Measurements from ENCODE around the gene EPHA3.

Gene EPHA3

DNA sequence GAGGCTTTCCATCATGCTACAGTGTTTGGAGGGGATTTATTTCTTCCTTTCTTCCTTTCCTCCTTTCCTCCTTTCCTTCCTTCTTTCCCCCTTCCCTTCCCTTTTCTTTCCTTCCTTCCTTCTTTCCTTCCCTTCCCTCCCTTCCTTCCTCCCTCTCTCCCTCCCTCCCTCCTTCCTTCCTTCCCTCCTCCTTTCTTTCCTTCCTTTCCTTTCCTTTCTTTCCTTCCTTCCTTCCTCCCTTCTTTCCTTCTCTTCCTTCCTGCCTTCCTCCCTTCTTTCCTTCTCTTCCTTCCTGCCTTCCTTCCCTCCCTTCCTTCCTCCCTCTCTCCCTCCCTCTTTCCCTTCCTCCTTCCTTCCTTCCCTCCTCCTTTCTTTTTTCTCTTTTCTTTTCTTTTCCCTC, 127.2 kb downstream of the EPHA3 start:
- no peak for DNase-seq

DNA sequence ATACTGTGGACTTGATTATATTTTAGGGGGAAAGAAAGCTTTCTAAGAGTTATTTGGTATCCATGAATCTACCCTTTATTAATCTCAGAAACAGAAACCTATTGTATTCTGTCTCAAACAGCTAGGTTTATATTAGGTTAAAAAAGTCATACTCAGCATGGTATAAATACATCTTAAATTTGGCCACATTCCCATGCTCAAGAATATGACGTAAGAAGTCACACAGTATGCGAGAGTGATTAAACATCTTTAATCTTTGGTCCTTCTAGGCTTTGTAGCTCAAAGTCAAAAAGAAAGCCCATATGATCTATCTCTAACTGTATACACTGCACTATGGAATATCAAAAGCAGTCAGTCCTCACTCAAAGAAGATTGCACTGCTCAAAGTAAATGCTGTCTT, 131.4 kb downstream of the EPHA3 start:
- DNase-seq: no peak

DNA sequence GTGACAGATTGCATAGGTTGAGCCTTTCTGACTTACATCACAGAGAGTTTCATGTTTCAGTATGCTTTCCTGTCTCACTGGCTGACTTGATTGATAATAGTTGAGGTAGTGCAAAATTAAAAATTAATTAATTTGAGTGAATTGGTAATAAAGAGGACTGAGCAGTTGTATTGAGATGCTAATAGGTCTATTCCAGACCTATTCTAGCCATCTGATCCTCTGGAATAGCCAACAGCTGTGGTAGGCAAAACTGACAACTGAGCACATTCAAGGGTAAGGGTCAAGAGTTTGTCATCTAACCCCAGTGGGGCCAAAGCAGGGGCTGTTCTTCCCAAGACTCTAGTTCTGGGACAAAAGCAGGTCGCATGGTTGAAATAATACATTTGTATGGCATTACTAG, 132.4 kb downstream of the EPHA3 start:
- no peak for DNase-seq

DNA sequence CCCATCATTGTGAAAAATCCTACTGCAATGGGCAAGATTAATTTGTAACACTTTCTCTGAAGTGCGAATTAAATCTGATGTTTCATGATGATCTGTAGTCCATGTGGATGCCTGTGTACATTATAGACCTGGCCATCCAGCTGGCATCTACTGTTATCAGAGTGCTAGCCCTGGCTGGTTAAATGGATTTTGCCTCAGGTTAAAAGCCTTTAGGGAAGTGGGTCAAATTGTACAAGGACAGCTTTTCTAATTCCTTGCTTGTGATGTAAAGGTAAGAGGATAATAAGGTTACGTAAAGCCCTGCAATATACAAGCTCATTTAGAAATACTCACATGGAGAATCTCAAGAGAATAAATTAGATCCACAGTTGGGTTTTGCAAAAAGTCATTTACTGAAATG, 138.2 kb downstream of the EPHA3 start:
- DNase-seq: no peak

DNA sequence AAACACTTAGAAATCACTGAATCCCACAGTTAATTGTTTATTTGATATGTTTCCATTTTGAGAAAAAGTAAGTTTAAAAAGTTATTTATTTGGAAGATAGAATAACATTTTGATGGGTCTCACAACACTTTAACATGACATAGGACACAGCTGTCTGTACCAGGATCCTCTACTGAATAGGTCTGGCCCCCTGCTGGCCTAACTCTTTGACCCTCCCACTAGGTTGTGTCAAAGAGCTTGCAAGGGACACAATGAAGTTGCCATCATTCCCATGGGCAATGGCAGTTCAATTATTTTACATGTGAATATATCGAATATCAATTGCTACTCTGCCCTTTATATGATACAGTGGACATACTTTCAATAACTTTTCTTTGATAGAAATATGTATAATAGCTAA, 138.9 kb downstream of the EPHA3 start:
- no peak for DNase-seq

DNA sequence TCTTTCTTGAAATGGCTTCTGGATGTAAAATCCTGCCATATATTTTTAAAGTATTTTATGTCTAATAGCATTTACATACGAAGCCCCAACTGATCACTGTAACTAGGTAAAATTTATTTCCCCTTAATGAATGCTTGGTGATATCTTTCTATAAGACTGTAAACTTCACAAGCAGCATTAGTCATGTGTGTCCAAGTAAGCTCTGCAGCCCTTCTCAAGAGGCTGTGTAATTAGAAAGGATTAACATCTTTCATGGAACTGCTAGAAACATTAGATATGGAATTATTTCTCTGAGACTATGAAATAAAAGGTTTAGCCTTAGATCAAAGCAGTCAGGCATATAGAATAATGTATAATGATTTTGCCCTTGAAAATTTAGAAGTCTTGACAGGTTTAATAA, 143.3 kb downstream of the EPHA3 start:
- DNase-seq: no peak

DNA sequence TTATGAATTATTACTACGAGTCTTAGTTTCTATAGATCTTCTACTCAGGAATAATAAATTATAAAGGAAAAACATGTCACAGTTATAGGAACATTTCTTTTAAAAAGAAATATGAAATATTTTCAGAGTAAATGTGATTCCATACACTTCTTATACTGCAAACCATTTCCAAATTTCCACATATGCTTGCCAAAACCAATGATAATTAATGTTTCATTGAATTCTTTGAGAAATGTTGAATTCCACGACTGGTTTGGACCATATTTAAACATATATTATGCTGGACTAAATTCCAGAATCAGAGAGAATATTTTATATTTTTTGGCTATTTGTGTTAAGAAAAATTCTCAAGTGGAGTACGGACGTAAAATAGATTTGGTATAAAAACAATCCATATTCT, 144.6 kb downstream of the EPHA3 start:
- DNase-seq: no peak

DNA sequence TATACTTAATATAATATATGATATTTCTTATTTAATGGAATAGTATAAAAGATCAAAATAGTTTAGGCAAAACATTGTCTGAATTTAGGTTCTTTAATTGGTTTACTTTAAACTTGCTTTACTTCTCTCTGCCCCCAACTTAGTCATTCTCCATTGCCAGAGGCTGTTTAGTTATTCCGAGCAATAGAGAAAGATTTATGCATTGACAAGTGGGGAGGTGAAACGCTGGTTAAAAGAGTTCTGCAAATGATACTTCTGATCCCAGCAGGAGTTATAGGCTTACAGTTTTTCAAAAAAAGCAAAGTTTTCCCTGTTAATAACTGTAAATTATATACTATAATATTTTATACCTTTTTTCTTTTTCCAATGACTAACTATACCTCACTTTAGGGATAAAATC, 145.4 kb downstream of the EPHA3 start:
- DNase-seq: no peak

DNA sequence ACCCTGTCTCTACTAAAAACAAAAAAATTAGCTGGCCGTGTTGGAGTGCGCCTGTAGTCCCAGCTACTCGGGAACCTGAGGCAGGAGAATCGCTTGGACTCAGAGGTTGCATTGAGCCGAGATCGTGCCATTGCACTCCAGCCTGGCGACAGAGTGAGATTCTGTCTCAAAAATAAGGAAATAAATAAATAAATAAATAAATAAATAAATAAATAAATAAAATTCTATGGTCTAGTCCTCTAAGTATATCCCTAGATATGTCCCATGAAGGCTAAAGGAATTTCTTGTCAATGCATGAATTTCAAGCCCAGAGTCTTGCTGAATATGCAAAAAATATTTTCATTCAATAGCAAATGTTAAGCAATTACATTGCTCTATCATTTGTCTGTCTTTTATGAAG, 149.0 kb downstream of the EPHA3 start:
- no peak for DNase-seq

DNA sequence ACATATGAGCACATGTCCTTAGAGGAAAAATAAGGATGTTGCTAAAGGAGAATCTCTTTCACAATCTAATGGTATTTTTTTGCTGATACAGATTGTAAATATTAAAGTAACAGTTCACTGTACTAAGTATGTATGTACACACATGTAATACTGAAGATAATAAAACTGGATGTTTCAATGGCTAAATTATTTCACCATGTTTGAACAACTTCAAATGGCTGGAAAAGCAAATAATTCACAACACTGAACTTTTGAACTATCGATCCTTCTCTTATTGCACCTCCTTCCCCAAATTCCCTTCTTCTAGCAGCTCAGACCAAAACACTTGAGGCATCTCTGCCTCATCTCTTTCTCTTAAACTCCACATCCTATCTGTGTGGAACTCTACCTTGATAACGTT, 149.5 kb downstream of the EPHA3 start:
- no peak for DNase-seq

DNA sequence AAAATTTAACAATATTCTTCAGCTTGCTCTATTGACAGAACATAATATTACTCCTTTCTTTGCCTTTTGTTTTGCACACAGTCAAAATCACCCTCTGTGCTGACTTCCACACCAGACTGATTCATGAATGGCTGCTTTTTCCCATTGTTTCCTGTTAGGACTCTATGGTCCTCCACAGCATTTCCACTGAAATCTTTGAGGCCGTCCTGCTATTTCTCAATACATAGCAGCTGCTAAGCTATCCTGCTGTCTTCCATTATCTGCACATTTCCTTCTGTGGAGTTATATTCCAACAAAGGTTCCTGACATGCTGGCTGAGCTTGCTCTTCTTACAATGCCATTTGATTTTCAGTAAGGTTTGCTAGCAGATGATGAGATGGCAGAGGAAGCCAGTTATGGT, 153.3 kb downstream of the EPHA3 start:
- no peak for DNase-seq

DNA sequence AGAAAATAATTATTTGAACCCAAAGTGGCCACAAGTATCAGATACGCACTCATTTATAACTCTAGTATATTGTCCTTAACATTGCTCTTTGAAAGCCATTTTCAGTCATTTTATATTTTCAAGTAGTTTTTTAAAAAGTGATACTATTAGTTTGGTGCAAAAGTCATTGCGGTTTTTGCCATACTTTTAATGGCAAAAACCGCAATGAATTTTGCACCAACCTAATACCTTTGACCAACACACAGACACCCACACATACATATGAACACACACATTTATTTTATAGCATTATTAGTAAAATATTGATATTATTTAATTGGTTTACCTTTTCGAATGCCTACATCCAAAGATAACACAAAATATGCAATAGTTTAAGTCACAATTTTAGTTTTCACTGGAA, 154.3 kb downstream of the EPHA3 start:
- no peak for DNase-seq

DNA sequence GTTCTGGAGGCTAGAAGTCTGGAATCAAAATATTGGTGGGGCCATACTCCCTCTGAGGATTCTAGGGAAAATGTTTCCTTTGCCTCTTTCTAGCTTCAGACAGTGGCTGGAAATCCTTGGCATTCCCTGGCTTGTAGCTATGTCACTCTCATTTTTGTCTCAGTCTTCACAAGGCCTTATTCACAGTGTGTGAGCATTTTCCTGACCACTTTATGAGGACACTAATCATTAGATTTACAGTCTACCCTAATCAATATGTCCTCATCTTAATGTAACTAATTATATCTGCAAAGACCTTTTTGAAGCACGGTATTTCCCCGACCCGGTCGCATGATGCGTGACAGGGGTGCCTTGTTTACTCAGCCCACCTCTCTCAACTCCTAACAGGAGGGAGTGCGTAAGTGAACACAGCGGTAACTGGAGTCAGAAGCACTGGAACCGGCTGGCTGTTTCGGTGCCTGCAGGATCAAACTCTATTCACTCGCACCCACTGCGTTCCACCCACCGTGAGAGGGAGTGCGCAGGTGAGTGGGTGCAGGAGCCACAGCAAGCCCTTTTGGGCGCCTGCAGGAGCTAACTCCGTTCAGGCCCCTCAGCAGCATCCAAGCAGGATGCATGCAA, 155.0 kb downstream of the EPHA3 start:
- DNase-seq: no peak

DNA sequence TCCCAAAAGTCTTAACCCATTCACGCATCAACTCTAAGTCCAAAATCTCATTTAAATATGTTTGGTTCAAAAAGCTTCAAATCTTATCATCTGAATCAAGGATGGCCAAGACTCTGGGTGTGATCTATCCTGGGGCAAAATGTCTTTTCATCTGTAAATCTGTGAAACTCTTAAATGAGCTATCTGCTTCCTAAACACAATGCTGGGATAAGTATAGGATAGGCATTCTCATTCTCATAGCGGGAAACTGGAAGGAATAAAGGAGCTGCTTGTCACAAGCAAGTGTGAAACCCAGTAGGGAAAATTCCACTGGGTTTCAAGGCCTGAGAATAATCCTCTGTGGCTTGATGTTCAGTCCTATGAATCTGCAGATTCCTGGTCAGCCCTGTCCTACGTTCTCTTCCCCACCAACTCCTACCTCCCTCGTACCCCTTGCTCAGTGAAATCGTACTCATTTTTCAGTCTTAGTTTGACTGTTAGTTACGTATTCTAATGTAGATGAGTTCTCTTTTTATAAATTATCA, 156.7 kb downstream of the EPHA3 start:
- no peak for DNase-seq

DNA sequence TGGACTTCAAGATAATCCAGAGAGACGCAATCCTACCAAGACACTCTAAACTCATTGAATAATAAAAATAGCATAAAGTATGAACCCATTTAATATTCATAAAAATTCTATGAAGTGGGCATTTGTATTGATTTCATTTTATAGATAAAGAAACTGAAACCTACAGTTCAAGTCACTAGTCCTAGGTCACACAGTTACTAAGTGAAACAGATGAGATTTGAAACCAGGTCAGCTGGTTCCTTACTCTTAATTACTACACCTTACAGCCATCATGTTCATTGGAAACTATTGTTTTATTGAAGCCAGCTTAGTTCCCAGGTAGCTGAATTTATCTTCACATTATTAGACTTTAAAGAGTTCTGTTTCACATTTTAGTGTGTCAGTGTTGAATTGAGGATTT, 158.7 kb downstream of the EPHA3 start:
- DNase-seq: no peak

DNA sequence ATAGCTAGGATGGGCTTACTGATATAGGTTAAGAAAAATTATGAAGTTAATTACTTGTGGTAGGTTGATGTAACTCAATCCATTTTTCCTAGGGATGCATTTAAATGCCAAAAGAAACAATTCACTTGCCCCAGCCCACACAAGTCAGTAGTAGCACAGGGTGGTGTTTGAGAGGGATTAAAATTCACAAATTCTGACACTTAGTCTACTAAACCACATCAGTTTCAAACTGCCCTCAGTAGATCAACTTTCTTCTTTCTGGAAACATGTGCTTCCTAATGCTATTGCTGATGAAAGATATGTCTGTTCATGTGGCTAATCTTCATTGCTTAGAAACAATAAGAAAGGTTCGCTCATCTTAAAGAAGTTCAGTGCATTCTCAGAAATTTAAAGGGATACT, 160.6 kb downstream of the EPHA3 start:
- no peak for DNase-seq

DNA sequence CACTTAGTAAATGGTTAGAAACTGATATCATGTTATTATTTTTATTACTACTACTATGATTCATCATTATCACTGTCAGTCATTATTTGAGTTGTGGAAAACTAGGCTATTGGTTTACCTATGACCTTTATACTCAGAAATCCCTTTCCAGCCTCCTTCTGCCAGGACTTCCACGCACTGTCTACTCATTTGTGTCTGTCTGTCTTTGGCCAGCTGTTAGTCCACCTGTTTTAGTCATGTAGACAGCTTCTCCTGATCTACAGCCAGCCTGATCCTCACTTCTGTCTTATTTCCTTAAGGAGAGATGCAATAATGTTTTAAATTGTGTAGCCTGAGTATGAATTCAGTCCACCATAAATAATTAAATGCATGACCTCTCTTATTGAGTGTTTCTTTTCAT, 162.8 kb downstream of the EPHA3 start:
- no peak for DNase-seq

DNA sequence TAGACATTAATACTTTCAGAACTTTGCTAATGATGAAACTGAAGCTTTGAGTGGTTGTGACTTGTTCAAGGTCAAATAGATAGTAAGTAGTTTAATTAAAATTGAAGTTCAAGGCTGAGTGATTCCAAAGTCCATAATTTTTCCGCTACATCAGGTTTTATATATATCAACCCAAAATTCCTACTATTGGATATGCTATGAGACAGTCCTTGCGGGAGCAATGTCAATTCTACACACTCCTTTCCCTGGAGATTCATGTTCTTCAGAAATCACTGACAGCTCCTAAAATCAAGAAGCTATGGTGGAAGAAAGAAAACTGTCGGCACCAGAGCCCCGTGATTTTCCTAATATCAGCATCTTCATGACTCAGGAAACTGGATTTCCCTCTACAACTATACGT, 167.6 kb downstream of the EPHA3 start:
- no peak for DNase-seq

DNA sequence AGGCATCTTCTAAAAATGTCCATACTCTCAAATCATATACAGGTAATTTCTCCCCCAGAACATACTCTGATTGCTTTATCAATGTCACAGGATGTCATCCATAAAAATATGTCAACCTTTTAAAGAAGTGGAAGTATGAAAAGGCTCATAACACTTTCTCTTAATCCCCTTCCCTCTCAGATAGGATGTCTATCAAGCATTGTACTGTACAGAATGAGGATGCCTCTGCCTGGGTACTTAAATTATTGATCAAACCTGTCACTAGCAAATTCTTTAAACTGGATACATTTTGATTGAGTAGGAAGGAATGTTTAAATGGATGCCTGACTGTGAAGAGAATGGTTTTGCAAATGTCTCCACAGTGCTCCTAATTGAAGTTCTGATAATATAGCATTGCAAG, 168.7 kb downstream of the EPHA3 start:
- no peak for DNase-seq

DNA sequence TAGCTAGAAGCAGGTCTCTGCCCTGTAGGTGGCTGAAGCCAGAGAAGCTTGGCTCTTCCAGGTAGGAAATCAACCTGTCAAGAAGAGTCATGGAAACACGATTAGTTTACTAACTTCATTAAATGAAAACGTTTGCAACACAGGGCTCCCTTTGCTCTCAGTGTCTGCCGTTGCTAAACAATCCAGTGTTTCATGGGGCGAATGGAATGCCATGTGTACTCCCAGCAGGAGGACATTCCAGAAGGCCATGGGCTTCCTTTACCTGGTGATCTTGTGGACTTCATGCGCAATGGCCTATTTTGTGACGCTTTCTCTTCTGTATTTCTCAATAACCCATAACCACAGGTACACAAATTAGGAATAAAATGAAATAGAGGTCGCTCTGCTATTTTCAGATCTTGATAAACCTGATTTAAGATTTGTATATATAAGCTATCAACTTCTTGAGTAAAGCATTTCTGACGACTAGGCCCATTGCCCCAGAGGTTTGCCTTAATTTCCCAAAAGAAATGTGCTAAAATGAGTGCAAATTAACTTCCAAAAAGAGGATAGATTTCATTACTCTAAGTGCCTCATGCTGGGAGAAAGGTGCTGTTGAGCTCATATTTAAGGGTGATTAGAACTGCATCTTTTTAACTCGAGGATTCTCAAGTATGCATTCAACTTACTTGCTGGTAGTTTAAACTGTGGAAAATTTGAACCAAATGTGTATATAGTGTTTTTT, 171.0 kb downstream of the EPHA3 start:
- DNase-seq: no peak

DNA sequence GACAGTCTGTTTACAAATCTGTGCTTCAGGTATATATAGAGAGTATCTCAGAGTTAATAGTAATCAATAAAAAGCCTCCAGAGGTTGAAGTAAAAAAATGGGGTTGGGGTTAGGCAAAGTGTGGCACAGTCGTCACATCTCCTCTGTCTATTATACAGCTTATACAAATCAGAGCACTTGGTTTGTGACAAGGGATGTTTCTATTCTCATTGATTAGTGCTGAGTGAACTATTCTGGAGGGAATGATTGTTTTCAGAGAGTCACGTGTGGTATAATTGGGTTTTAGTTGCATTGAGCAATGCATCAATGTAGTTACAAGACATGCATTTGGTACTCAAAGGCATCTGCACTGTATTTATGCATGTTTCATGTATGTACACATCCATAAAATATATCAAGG, 172.9 kb downstream of the EPHA3 start:
- DNase-seq: no peak

DNA sequence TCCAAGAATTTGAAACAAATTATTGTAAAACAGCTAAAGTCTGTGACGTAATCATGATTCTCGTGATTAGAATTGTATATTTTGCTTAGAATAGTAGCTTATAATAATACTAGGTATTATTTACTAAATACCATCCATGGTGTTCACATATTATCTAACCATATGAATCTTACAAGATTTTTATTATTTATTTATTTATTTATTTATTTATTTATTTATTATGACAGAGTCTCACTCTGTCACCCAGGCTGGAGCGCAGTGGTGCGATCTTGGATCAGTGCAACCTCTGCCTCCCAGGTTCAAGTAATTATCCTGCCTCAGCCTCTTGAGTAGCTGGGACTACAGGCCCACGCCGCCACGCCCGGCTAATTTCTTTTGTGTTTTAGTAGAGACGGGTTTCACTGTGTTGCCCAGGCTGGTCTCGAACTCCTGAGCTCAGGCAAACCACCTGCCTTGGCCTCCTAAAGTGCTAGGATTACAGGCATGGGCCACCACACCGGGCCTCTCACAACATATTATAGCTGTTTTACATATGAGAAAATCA, 173.5 kb downstream of the EPHA3 start:
- DNase-seq: no peak

DNA sequence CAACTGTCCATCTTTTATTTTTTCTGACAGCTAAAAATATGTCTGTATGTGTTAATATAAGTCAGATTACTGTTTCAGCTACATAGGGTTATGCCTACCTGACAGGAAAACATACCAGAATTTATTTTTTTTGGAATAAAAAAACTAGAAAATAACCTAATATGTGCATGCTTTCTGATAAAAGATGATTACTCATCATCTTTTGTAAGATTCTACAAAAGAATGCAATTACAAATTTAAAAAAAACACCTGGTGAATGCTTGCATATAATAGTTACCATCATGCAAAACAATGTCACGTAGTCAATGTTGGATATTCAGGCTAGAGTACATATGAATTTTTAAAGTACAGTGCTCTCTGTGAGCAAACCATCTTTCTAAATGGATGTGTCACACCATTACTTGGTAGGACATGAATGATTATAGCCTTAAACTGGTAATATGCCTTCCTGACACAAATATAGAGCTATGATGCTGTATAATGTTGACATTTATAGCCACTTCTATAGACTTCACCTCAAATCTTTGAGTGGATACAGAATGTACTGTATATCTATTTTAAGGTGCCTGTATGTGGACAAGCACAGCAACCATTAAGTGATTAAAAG, 180.6 kb downstream of the EPHA3 start:
- DNase-seq: no peak

DNA sequence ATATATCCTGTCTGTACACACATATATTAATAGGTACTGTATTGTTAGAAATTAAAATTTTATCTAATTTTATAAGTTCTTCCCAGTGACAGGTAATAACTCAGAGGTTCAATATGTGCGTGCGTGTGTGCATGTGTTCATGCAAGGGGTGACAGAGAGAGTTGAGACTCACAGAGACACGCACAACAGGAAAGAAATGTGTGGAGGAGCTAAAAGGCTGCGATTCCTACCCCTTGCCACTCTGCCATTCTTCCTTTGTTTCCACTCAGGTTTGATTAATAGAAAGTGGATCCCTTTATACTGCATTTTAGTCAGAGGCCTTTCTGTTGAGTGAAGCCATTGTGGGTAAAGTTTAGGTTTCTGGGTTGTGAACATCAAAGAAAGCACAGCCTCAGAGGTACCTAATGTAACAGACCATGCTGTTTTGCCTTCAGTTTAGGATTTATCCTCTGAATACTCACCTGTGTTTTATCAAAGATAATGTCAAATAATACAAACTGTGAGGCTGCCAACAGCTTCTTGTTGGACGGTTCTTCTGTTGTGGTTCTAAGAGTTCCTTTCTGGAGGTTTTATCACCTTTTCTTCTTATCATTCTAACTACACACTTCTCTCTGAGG, 182.3 kb downstream of the EPHA3 start:
- DNase-seq: no peak

All from suppressor macrophage treated with lipopolysaccharide for 4 hours (primary cell).